Measurements from ENCODE around the gene PTPRG.

Gene PTPRG

DNA sequence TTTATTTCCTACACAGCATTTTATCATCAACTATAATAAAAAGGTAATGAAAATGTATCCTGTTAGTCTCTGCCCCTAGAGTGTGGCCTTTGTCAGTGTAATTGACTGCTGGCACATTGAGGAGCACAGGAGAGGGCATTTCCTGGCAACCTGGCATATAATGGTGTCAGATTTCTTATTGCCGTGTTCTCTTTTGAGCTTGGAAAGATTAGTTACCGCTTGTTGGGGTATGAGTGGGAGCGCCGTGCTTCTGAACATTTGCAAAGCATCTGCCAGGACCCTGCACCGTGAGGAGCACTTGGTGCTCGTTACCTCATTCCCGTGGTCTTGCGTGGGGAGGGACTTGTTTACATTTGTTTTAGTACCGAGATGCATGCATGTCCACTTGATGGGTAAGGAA is 124.4 kb downstream of the PTPRG start:
- Histone ChIP-seq H3K9me3 (ENCODE audit: insufficient read depth, low read length) (no peaks in the 10 kb centered on the region), H2AFZ (ENCODE audit: low read depth, low read length) (no peak overlapping the region), H3K4me3 (ENCODE audit: low read length) (no peak overlapping the region), H3K4me1 (ENCODE audit: low read length) (peaks cover 19% of the 10 kb centered on the region), H3K4me2 (ENCODE audit: low read length) (no peak overlapping the region), H3K9ac (ENCODE audit: low read length) (no peak overlapping the region), H3K27ac (ENCODE audit: low read length) (no peak overlapping the region), H3K36me3 (replicated peaks; ENCODE audit: low read depth, low read length) (no peaks in the 10 kb centered on the region), H3K27me3 (ENCODE audit: low read depth, low read length) (no peaks in the 10 kb centered on the region), H4K20me1 (ENCODE audit: insufficient read depth, low read length) (0 out of 2 replicates have a peak, but pooled peaks cover 8% of the 10 kb centered on the region), H3K79me2 (ENCODE audit: low read length) (0 out of 2 replicates have a peak, but pooled peaks cover 16% of the 10 kb centered on the region)
- TF ChIP-seq, protein P1, sequence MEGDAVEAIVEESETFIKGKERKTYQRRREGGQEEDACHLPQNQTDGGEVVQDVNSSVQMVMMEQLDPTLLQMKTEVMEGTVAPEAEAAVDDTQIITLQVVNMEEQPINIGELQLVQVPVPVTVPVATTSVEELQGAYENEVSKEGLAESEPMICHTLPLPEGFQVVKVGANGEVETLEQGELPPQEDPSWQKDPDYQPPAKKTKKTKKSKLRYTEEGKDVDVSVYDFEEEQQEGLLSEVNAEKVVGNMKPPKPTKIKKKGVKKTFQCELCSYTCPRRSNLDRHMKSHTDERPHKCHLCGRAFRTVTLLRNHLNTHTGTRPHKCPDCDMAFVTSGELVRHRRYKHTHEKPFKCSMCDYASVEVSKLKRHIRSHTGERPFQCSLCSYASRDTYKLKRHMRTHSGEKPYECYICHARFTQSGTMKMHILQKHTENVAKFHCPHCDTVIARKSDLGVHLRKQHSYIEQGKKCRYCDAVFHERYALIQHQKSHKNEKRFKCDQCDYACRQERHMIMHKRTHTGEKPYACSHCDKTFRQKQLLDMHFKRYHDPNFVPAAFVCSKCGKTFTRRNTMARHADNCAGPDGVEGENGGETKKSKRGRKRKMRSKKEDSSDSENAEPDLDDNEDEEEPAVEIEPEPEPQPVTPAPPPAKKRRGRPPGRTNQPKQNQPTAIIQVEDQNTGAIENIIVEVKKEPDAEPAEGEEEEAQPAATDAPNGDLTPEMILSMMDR (IDR thresholded peaks at IDR 0.05; ENCODE audit: low read depth, low read length), result no peak
- no peak for TF ChIP-seq EZH2phosphoT487 (IDR thresholded peaks at IDR 0.05; ENCODE audit: low read depth)

- Histone ChIP-seq H3K4me1 (ENCODE audit: low read length) (peaks cover 19% of the 10 kb centered on the region), H3K27ac (ENCODE audit: low read length) (no peak overlapping the region), H4K20me1 (ENCODE audit: insufficient read depth, low read length) (0 out of 2 replicates have a peak, but pooled peaks cover 8% of the 10 kb centered on the region), H2AFZ (ENCODE audit: low read depth, low read length) (no peak overlapping the region), H3K9me3 (ENCODE audit: insufficient read depth, low read length) (no peaks in the 10 kb centered on the region), H3K4me2 (ENCODE audit: low read length) (no peak overlapping the region), H3K9ac (ENCODE audit: low read length) (no peak overlapping the region), H3K79me2 (ENCODE audit: low read length) (0 out of 2 replicates have a peak, but pooled peaks cover 16% of the 10 kb centered on the region), H3K27me3 (ENCODE audit: low read depth, low read length) (no peaks in the 10 kb centered on the region), H3K36me3 (replicated peaks; ENCODE audit: low read depth, low read length) (no peaks in the 10 kb centered on the region), H3K4me3 (ENCODE audit: low read length) (no peak overlapping the region)
- no peak for TF ChIP-seq EZH2phosphoT487 (IDR thresholded peaks at IDR 0.05; ENCODE audit: low read depth)
- TF ChIP-seq, protein P1 (IDR thresholded peaks at IDR 0.05; ENCODE audit: low read depth, low read length), result no peak
These were observed 124.9 kb downstream of the PTPRG start for GRCh38 chr3:61686228-61686648.

- H3K9ac ChIP-seq (ENCODE audit: low read length), result no peak overlapping the region
- 0 out of 2 replicates have a peak, but pooled peaks cover 16% of the 10 kb centered on the region for H3K79me2 ChIP-seq (ENCODE audit: low read length)
- 0 out of 2 replicates have a peak, but pooled peaks cover 8% of the 10 kb centered on the region for H4K20me1 ChIP-seq (ENCODE audit: insufficient read depth, low read length)
- no peak for TF ChIP-seq EZH2phosphoT487 (IDR thresholded peaks at IDR 0.05; ENCODE audit: low read depth)
- TF ChIP-seq, protein P1 (IDR thresholded peaks at IDR 0.05; ENCODE audit: low read depth, low read length), result no peak
- H3K27ac ChIP-seq (ENCODE audit: low read length), result no peak overlapping the region
- no peak overlapping the region for H2AFZ ChIP-seq (ENCODE audit: low read depth, low read length)
- no peaks in the 10 kb centered on the region for H3K9me3 ChIP-seq (ENCODE audit: insufficient read depth, low read length)
- no peaks in the 10 kb centered on the region for H3K27me3 ChIP-seq (ENCODE audit: low read depth, low read length)
- no peak overlapping the region for H3K4me2 ChIP-seq (ENCODE audit: low read length)
- peaks cover 17% of the 10 kb centered on the region for H3K4me1 ChIP-seq (ENCODE audit: low read length)
- no peaks in the 10 kb centered on the region for H3K36me3 ChIP-seq (replicated peaks; ENCODE audit: low read depth, low read length)
- H3K4me3 ChIP-seq (ENCODE audit: low read length), result no peak overlapping the region
These were observed 125.8 kb downstream of the PTPRG start for GRCh38 chr3:61687206-61687605.

DNA sequence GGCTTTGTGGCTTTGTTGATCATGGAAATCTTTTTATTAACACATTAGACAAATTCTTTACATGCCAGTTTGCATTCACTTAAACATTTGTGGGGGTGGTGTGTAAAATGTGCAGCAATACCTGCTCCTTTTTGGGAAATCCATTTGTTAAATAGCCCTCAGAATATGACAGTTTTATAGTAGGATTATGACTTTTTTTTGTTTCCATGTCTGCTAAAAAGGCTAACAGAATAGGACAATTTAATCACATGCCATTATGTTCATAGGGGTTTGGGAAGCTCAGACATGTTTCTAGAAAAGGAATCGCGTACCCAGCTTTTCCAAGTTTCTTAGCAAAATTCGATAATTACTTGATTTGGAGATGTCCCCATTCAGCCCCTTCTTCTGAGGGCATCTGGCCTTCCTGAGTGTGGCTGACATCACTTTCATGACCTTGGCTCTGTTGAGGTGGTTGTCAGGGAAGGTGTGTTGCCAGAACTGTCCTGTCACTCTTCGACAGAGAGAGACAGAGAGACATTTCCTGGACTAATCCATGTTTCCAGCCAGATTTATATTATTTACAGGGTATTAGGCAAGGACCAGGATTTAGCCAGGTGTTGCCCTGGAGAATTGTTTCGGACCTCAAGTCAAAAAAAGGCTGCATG is 126.4 kb downstream of the PTPRG start:
- Histone ChIP-seq H2AFZ (ENCODE audit: low read depth, low read length) (no peak overlapping the region), H3K9ac (ENCODE audit: low read length) (no peak overlapping the region), H3K27ac (ENCODE audit: low read length) (no peak overlapping the region), H3K36me3 (replicated peaks; ENCODE audit: low read depth, low read length) (no peaks in the 10 kb centered on the region), H3K4me3 (ENCODE audit: low read length) (no peak overlapping the region), H3K4me2 (ENCODE audit: low read length) (no peak overlapping the region), H3K9me3 (ENCODE audit: insufficient read depth, low read length) (no peaks in the 10 kb centered on the region), H4K20me1 (ENCODE audit: insufficient read depth, low read length) (0 out of 2 replicates have a peak, but pooled peaks cover 8% of the 10 kb centered on the region), H3K4me1 (ENCODE audit: low read length) (peaks cover 11% of the 10 kb centered on the region), H3K79me2 (ENCODE audit: low read length) (0 out of 2 replicates have a peak, but pooled peaks cover 13% of the 10 kb centered on the region), H3K27me3 (ENCODE audit: low read depth, low read length) (no peaks in the 10 kb centered on the region)
- TF ChIP-seq EZH2phosphoT487 (IDR thresholded peaks at IDR 0.05; ENCODE audit: low read depth), result no peak
- TF ChIP-seq, protein P1 (IDR thresholded peaks at IDR 0.05; ENCODE audit: low read depth, low read length), result no peak

All from OCI-LY3 (cell line).